ENCODE results near the gene KLHL10.

DNA sequence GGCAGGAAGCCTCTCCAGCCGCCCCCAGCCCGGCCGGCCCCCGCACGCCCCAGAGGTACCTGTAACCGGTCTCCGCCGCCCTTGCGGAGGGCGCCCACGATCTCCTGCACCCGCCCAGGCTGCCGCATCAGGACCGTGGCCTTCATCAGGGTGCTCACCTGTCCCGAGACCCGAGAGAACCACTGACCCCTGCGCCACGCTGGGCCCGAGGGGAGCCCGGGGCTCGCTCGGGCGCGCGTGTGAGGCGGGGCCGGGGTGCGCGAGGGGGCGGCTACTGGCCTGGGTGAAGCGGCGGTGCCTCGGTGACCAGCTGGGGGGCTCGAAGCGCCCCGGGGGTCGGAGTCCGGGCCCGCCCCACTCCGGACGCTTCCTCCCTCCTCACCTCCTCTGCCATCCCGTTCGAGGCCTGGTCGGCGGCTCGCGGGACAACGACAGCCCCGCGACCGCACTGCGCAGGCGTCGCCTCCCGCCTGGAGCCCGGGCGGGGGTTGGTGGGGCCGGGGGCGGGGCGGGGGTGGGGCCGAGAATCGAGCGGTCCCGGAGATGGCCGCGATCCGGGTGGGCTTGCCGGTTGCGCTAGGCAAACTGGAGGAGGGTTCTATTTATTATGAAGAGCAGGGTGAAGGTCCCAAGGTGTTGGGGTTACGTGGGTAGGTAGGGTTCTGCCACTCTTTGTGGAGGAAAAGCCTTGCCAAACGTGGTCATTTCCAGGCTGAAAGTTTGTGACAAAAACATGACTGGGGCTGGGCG, 1.6 kb upstream of the KLHL10 start, which contains the start of gene NT5C3B:
- peak; percentile 32 for TF ChIP-seq POLR2A (IDR thresholded peaks at IDR 0.05)
- TF ChIP-seq, protein P1, sequence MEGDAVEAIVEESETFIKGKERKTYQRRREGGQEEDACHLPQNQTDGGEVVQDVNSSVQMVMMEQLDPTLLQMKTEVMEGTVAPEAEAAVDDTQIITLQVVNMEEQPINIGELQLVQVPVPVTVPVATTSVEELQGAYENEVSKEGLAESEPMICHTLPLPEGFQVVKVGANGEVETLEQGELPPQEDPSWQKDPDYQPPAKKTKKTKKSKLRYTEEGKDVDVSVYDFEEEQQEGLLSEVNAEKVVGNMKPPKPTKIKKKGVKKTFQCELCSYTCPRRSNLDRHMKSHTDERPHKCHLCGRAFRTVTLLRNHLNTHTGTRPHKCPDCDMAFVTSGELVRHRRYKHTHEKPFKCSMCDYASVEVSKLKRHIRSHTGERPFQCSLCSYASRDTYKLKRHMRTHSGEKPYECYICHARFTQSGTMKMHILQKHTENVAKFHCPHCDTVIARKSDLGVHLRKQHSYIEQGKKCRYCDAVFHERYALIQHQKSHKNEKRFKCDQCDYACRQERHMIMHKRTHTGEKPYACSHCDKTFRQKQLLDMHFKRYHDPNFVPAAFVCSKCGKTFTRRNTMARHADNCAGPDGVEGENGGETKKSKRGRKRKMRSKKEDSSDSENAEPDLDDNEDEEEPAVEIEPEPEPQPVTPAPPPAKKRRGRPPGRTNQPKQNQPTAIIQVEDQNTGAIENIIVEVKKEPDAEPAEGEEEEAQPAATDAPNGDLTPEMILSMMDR (IDR thresholded peaks at IDR 0.05) = no peak

Data from ovary (tissue), 3 donors.